ENCODE data around the gene C1orf50. TPM values are rescaled to one million over a fixed set of nuclear protein-coding genes. Genes with fewer than 3 reads are reported as not detected.
A peak's percentile ranks its signal among the peaks of the same experiment; 100 is the strongest.

C1orf50 gene
- total RNA-seq, 1 experiment from 2014 or later = 7.7 TPM

- no peaks in the 10 kb centered on the region for H3K9me3 Mint-ChIP-seq (ENCODE audit: low read depth, unreplicated experiment)
- CTCF ChIA-PET = no interaction called here
- peaks cover 16% of the 10 kb centered on the region for H3K27me3 Mint-ChIP-seq (ENCODE audit: unreplicated experiment)
- H3K36me3 Mint-ChIP-seq (ENCODE audit: insufficient read depth, unreplicated experiment) = peaks cover 6% of the 10 kb centered on the region
- DNase-seq = no peak
- no TSS peak for BruUV-seq (replicated peaks)
- no peak overlapping the region for H3K27ac Mint-ChIP-seq (ENCODE audit: unreplicated experiment)
- TF ChIP-seq CTCF (IDR thresholded peaks at IDR 0.05; ENCODE audit: unreplicated experiment) = no peak
- intact Hi-C loops (cut with micrococcal nuclease; ENCODE audit: unreplicated experiment) = no loop called here
- H3K4me3 Mint-ChIP-seq (ENCODE audit: low read depth, unreplicated experiment) = no peak overlapping the region
- H3K4me1 Mint-ChIP-seq (ENCODE audit: low read depth, unreplicated experiment) = no peaks in the 10 kb centered on the region
Observed at GRCh38 chr1:42744148-42744413, 23.0 kb upstream of the C1orf50 start.

GRCh38 chr1:42745851-42746250, 21.2 kb upstream of the C1orf50 start:
- CTCF ChIA-PET = no interaction called here
- H3K9me3 Mint-ChIP-seq (ENCODE audit: low read depth, unreplicated experiment) = no peaks in the 10 kb centered on the region
- peaks cover 6% of the 10 kb centered on the region for H3K36me3 Mint-ChIP-seq (ENCODE audit: insufficient read depth, unreplicated experiment)
- H3K4me3 Mint-ChIP-seq (ENCODE audit: low read depth, unreplicated experiment) = no peak overlapping the region
- no TSS peak for BruUV-seq (replicated peaks)
- peaks cover 16% of the 10 kb centered on the region for H3K27me3 Mint-ChIP-seq (ENCODE audit: unreplicated experiment)
- no peak overlapping the region for H3K27ac Mint-ChIP-seq (ENCODE audit: unreplicated experiment)
- intact Hi-C loops (cut with micrococcal nuclease; ENCODE audit: unreplicated experiment) = loop anchor here (5.0 kb wide), 1 partner anchor 169 kb away; no protein-coding TSS in a partner anchor
- no peak for DNase-seq
- no peaks in the 10 kb centered on the region for H3K4me1 Mint-ChIP-seq (ENCODE audit: low read depth, unreplicated experiment)
- TF ChIP-seq CTCF (IDR thresholded peaks at IDR 0.05; ENCODE audit: unreplicated experiment) = no peak

GRCh38 chr1:42746436-42747105, 20.5 kb upstream of the C1orf50 start:
- CTCF ChIA-PET = interaction anchor here (0.8 kb wide), 1 partner anchor 54 kb away, joined by 3 read pairs; no protein-coding TSS in a partner anchor
- peaks cover 7% of the 10 kb centered on the region for H3K36me3 Mint-ChIP-seq (ENCODE audit: insufficient read depth, unreplicated experiment)

GRCh38 chr1:42747125-42747524, 19.9 kb upstream of the C1orf50 start:
- peak; percentile 50 for TF ChIP-seq CTCF (IDR thresholded peaks at IDR 0.05; ENCODE audit: unreplicated experiment)
- peak; percentile 56 for DNase-seq
- H3K9me3 Mint-ChIP-seq (ENCODE audit: low read depth, unreplicated experiment) = no peaks in the 10 kb centered on the region
- BruUV-seq (replicated peaks) = no TSS peak
- CTCF ChIA-PET = interaction anchor here (0.8 kb wide), 1 partner anchor 55 kb away, joined by 3 read pairs; no protein-coding TSS in a partner anchor
- H3K4me1 Mint-ChIP-seq (ENCODE audit: low read depth, unreplicated experiment) = no peaks in the 10 kb centered on the region
- H3K4me3 Mint-ChIP-seq (ENCODE audit: low read depth, unreplicated experiment) = no peak overlapping the region
- H3K27ac Mint-ChIP-seq (ENCODE audit: unreplicated experiment) = no peak overlapping the region
- peaks cover 12% of the 10 kb centered on the region for H3K36me3 Mint-ChIP-seq (ENCODE audit: insufficient read depth, unreplicated experiment)
- H3K27me3 Mint-ChIP-seq (ENCODE audit: unreplicated experiment) = peaks cover 16% of the 10 kb centered on the region
- intact Hi-C loops (cut with micrococcal nuclease; ENCODE audit: unreplicated experiment) = loop anchor here (5.0 kb wide), 1 partner anchor 170 kb away; no protein-coding TSS in a partner anchor

More at GRCh38 chr1:42746436-42747105, 20.5 kb upstream of the C1orf50 start:
- Mint-ChIP-seq H3K9me3 (ENCODE audit: low read depth, unreplicated experiment) (no peaks in the 10 kb centered on the region), H3K27ac (ENCODE audit: unreplicated experiment) (no peak overlapping the region), H3K27me3 (ENCODE audit: unreplicated experiment) (peaks cover 16% of the 10 kb centered on the region), H3K4me3 (ENCODE audit: low read depth, unreplicated experiment) (no peak overlapping the region), H3K4me1 (ENCODE audit: low read depth, unreplicated experiment) (no peaks in the 10 kb centered on the region)
- no peak for DNase-seq
- no peak for TF ChIP-seq CTCF (IDR thresholded peaks at IDR 0.05; ENCODE audit: unreplicated experiment)
- intact Hi-C loops (cut with micrococcal nuclease; ENCODE audit: unreplicated experiment) = loop anchor here (5.0 kb wide), 1 partner anchor 169 kb away; no protein-coding TSS in a partner anchor
- BruUV-seq (replicated peaks) = no TSS peak
